IPS-NIHi7 (cell line): ENCODE data around the gene PITHD1.
"Not testable (repeated sequence)": the region's sequence is repeated elsewhere in the genome, so short reads cannot be mapped to it uniquely, and the experiment has no call there.

Experiments used
- DNase-seq: peaks from one replicate; pipeline ENCODE4 v3.0.0; 2012; ENCODE audit warnings: mixed read lengths; ENCODE audit errors: extremely low spot score

The PITHD1 gene

DNA sequence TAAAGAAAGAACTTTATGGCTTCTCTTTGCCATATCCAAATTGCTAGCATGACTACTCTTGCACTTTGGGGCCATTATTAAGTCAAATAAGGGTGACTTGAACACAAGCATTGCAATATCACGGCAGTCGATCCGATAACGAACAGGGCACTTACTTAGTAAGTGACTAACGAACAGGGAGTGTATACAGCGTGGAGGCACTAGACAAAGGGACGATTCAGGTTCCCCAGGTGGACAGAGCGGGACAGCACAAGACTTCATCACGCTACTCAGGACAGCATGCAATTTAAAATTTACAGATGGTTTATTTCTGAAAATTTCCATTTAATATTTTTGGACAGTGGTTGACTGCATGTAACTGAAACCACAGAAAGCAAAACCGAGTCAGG, 5.4 kb upstream of the PITHD1 start:
- no peak for DNase-seq

- DNase-seq = no peak
These were observed 3.9 kb upstream of the PITHD1 start for GRCh38 chr1:23774174-23774880.

- DNase-seq = no peak
These were observed 2.0 kb upstream of the PITHD1 start for GRCh38 chr1:23776217-23776616.

DNA sequence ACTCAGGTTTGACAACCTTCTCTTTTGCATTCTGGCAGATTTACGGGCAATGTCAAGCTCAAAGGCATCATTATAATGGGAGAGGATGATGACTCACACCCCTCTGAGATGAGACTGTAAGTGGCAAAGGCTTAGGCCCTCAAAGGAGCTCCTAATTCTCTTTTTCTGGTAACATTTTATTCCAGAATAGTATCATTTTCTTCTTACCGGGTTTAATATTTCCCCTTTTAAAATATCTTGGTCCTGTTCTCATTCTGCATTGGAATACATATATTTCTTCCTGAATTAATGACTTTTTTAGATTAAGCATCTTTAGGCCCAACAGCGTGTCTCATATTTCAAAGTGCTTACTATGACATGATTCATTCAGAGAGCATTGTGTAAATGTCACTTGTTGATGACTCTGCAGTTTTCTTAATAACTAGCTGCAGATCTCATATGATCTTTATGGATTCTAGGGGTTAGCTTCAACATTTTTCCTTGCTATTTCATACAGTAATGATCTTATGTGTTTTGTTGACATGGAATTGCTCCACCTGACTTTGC, 1.7 kb downstream of the PITHD1 start:
- no peak for DNase-seq

DNA sequence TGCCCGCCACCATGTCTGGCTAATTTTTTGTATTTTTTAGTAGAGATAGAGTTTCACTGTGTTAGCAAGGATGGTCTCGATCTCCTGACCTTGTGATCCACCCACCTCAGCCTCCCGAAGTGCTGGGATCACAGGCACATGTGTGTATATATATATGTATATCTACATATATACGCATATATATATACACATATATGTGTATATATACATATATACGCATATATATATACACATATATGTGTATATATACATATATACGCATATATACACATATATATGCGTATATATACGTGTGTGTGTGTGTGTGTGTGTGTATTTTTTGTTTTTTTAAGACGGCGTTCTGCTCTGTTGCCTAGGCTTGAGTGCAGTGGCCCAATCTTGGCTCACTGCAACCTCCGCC, 4.9 kb downstream of the PITHD1 start:
- not testable (repeated sequence) for DNase-seq

DNA sequence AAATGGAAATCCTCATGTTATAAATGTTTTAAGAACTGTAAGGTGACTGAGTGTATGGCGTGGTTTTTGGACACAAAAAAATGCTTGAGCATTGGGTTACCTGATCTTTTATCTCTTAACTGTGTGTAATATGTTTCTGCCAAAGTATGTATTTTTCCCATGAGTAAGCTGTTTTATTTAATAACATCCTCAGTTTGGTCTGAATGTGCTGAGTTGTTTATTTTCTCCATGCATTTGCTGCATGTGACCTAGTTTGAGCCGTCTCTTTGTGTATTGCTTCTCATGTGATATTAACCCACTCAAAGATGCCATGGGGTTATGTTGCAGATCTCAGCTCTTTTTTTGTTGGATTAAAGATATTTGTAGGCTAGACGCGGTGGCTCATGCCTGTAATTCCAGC, 6.6 kb downstream of the PITHD1 start:
- DNase-seq = no peak

DNA sequence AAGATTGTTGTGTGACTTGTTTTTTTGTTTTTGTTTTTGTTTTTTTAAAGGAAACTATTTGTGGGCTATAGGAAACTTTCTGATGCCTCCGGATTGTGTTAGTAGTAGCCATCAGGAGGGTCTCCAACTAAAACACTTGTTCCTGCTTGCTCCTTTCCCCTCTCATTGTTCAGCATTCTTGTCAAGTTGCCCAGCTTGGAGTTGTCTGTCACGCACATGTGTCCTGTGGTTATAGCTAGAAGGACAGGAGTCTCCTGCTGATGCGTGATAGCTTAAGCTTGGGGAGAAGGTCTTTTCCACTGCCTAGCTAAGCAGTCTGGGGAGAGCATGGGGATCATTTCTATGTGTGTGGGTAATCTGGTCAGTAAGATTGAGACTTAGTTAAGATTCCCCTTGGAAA, 9.5 kb downstream of the PITHD1 start:
- no peak for DNase-seq

DNA sequence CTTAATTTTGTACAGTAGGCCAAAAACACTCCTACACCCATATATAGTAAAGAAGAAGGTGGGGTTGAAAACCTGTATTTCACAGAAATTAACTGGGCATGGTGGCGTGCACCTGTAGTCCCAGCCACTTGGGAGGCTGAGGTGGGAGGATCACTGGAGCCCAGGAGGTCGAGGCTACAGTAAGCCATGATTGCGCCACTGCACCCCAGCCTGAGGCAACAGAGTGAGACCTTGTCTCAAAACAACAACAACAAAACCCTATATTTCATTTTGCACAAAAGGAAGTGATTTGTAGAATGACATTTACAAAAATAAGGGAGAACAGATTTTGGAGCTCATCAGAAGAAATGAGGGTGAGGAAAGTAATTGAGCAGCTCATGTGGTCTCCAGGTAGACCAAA, 10.5 kb downstream of the PITHD1 start:
- DNase-seq = no peak

DNA sequence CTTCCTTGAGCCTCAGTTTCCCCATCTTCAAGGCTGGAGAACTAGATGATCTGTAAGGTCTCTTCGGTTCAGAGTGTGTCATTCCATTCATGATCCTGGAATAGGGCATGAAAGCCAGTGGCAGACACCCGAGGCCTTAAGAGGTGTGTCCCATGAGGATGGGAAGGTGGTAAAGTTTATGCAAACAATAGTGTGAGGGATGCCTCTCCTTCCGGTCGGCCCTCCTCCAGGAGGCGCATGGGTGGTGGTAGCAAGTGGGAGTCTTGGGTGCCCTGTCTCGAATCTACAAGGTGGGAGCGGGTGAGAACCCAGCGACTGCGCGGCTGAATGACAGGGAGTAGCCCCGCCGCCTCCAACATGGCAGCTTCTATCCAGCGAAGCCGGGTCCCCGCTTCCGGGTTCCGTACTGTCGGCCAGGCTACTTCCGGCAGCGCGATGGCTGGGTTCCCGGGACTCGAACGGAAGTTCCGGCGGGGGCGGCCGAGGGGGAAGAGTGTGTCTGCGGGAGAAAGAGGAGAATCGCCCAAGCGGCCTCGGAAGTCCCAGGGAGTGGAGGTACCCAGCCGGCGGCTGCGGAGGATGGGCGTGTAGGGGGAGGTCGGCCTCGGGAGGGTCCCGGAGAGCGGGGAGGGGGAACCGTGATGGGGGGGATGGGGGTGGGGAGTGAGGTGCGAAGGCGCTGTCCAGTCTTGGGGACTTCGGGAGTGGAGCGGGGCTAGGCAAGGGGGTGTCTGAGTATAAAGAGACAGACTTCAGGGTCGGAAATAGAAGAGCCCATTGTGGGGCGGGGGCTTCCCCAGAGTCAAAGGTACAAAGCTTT, 12.7 kb downstream of the PITHD1 start, which contains the start of gene LYPLA2:
TSS of gene LYPLA2 (plus strand) at position 450 of the 820 bp plus-strand sequence. CDS start 1,538 bp downstream, outside the sequence.
- DNase-seq = peak; percentile 89

GRCh38 chr1:23791516-23792047, 13.4 kb downstream of the PITHD1 start:
- peak; percentile 73 for DNase-seq

DNA sequence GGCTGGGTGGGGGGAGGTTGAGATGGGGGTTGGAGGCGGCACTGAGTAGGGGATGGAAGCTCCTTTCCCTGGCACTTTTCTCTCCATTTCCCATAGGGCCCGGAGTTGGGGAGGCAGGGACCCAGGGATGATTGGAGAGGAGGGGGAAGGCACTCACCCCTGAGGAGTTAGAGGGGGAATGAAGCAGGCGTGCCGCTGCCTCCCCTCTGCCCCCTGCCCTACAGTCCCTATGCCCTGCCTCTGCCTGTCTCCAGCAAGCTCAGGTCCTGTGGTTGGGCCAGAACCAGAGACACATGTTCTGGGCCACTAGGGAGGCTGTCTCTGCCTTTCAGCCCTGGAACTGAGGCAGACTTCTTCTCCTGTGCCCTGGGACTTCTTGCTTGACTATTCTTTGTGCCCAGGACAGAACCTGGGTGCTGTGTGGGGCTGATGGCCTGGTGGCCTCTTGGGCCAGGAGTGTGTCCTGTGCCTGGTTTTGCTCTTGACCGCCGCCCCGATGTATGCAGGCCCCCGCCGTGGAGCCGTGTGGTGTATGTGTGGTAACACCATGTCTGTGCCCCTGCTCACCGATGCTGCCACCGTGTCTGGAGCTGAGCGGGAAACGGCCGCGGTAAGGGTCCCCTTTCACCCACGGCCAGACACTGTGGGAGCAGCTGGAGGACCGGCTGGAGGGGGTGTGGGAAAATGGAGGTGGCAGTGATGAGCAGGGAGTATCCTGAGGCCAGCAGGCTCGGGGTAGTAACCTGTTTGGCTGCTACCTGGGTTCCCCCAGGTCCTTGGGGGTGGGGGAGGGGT, 14.1 kb downstream of the PITHD1 start:
- DNase-seq = no peak

GRCh38 chr1:23793018-23793781, 15.0 kb downstream of the PITHD1 start:
- DNase-seq = no peak

GRCh38 chr1:23793861-23794731, 15.9 kb downstream of the PITHD1 start:
- DNase-seq = no peak

GRCh38 chr1:23794732-23795182, 16.5 kb downstream of the PITHD1 start:
- DNase-seq = not testable (repeated sequence)

DNA sequence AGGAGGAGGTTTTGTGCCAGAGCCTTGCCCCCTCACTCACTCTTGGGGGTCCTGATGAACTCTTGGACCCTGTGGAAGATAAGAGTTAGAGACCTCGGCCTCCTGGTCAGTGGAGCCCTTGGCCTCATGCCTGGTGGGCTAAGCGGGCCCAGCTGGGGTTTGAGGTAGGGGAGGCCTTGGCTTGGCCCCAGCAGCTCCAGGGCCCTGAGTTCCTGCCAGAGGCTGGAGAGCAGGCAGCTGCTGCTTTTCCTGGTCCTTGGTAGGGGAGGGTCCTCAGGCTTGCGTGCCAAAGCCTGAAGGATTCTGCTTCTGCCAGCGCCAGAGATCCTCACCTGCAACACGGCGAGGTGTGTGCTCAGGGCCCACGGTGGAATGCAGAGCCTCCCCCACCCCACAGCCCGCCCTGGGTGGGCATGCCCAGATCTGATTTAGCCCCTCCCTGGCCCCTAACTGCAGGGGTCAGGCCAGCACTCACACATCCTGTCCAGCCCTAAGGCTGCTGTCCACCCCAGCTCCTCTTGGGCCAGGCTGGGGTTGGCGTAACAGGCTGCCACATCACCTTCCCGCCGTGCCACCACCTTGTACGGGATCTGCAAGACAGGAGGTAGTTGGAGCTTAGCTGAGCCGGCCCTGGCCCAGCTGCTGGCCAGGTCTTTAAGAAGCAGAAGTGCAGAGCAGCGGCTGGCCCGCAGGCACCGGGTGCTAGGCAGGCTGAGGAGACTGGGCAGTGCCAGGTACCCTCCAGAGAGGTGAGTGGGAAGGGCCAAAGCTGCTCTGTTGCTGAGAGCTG, 17.7 kb downstream of the PITHD1 start:
- DNase-seq = no peak

GRCh38 chr1:23796466-23797271, 18.5 kb downstream of the PITHD1 start:
- DNase-seq = peak; percentile 44

GRCh38 chr1:23797478-23798448, 19.5 kb downstream of the PITHD1 start:
- no peak for DNase-seq
